ENCODE data around the gene GPER1. TPM values are rescaled to one million over a fixed set of nuclear protein-coding genes. Genes with fewer than 3 reads are reported as not detected.

The GPER1 gene
- total RNA-seq, 1 experiment from 2014 or later, result 1.2 TPM

DNA sequence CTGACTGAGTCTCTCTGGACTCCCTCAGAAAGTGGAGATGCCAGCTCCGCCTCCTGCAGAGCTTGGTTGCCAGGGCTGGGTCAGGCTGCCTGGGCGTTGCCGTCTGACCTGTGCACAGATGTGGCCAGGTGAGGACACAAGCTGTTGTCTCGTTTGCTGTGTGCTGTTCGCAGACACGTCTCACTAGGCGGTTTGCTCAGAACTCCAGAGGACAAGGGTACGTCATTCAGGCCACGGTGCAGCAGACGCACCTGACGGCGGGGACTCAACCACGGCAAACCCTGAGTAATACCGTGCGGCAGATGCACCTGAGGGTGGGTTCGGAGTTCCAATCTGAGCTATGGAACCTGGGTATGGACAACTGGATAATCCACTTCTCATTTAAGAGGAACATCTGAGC lies 11.7 kb downstream of the GPER1 start:
- Histone ChIP-seq H3K79me2 (ENCODE audit: insufficient read depth, low read length) (peaks cover 40% of the 10 kb centered on the region; the same call in 1 of the 2 replicates), H3K27me3 (ENCODE audit: insufficient read depth, low read length) (no peaks in the 10 kb centered on the region), H3K9me2 (ENCODE audit: insufficient read depth) (no peaks in the 10 kb centered on the region), H2AFZ (ENCODE audit: low read depth, low read length, poor library complexity, severe bottlenecking) (no peak overlapping the region), H3K36me3 (ENCODE audit: control insufficient read depth in 1 of 2, insufficient read depth in 2 of 2, low read length in 2 of 2) (0 out of 4 replicates have a peak, but pooled peaks cover 0 to 2% of the 10 kb centered on the region in 2 experiments), H3K4me1 (ENCODE audit: control insufficient read depth in 1 of 2, insufficient read depth in 2 of 2, low read length in 2 of 2) (no peaks in the 10 kb centered on the region), H3K27ac (ENCODE audit: low read depth, low read length) (no peak overlapping the region), H3K4me3 (replicated peaks in 1 of 2; ENCODE audit: low read depth in 1 of 2, low read length in 2 of 2) (no peak overlapping the region), H3K9ac (ENCODE audit: low read length) (no peak overlapping the region), H3K9me3 (ENCODE audit: control insufficient read depth in 1 of 2, insufficient read depth in 1 of 2, low read depth in 1 of 2, low read length in 2 of 2) (no peaks in the 10 kb centered on the region), H3K4me2 (ENCODE audit: low read length) (no peak overlapping the region), H4K20me1 (ENCODE audit: insufficient read depth) (no peaks in the 10 kb centered on the region)
- TF ChIP-seq, protein P1, sequence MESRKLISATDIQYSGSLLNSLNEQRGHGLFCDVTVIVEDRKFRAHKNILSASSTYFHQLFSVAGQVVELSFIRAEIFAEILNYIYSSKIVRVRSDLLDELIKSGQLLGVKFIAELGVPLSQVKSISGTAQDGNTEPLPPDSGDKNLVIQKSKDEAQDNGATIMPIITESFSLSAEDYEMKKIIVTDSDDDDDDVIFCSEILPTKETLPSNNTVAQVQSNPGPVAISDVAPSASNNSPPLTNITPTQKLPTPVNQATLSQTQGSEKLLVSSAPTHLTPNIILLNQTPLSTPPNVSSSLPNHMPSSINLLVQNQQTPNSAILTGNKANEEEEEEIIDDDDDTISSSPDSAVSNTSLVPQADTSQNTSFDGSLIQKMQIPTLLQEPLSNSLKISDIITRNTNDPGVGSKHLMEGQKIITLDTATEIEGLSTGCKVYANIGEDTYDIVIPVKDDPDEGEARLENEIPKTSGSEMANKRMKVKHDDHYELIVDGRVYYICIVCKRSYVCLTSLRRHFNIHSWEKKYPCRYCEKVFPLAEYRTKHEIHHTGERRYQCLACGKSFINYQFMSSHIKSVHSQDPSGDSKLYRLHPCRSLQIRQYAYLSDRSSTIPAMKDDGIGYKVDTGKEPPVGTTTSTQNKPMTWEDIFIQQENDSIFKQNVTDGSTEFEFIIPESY (IDR thresholded peaks at IDR 0.05; ENCODE audit: extremely low read depth, insufficient replicate concordance, low read length), result no peak
- TF ChIP-seq POLR2AphosphoS5 (IDR thresholded peaks at IDR 0.05; ENCODE audit: low read depth, low read length) (no peak), SP1 (IDR thresholded peaks at IDR 0.05; ENCODE audit: low read depth) (no peak), REST (IDR thresholded peaks at IDR 0.05; ENCODE audit: low read depth) (no peak), YY1 (IDR thresholded peaks at IDR 0.05; ENCODE audit: extremely low read depth, insufficient replicate concordance, low read depth, low read length) (no peak), ATF3 (IDR thresholded peaks at IDR 0.05) (no peak), EGR1 (IDR thresholded peaks at IDR 0.05; ENCODE audit: low read depth) (no peak), EZH2 (IDR thresholded peaks at IDR 0.05) (no peak), FOSL1 (IDR thresholded peaks at IDR 0.05; ENCODE audit: low read depth) (no peak), SIN3A (IDR thresholded peaks at IDR 0.05; ENCODE audit: low read depth) (no peak), CBX3 (IDR thresholded peaks at IDR 0.05; ENCODE audit: low read depth) (no peak), SRF (IDR thresholded peaks at IDR 0.05; ENCODE audit: low read depth) (no peak), TCF7L2 (IDR thresholded peaks at IDR 0.05; ENCODE audit: borderline replicate concordance, extremely low read depth, insufficient read depth, insufficient read length) (no peak), JUND (IDR thresholded peaks at IDR 0.05) (no peak), ZFX (IDR thresholded peaks at IDR 0.05) (no peak), CEBPB (IDR thresholded peaks at IDR 0.05; ENCODE audit: low read depth) (no peak), ZNF274 (IDR thresholded peaks at IDR 0.05; ENCODE audit: low read depth, low read length) (no peak)
- TF ChIP-seq, protein P2, sequence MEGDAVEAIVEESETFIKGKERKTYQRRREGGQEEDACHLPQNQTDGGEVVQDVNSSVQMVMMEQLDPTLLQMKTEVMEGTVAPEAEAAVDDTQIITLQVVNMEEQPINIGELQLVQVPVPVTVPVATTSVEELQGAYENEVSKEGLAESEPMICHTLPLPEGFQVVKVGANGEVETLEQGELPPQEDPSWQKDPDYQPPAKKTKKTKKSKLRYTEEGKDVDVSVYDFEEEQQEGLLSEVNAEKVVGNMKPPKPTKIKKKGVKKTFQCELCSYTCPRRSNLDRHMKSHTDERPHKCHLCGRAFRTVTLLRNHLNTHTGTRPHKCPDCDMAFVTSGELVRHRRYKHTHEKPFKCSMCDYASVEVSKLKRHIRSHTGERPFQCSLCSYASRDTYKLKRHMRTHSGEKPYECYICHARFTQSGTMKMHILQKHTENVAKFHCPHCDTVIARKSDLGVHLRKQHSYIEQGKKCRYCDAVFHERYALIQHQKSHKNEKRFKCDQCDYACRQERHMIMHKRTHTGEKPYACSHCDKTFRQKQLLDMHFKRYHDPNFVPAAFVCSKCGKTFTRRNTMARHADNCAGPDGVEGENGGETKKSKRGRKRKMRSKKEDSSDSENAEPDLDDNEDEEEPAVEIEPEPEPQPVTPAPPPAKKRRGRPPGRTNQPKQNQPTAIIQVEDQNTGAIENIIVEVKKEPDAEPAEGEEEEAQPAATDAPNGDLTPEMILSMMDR (IDR thresholded peaks at IDR 0.05 in 2 of 3, conservative IDR thresholded peaks at IDR 0.05 in 1 of 3; ENCODE audit: borderline replicate concordance in 1 of 3, insufficient read depth in 1 of 3, low read depth in 2 of 3, low read length in 2 of 3), result no peak
- intact Hi-C loops (cut with micrococcal nuclease), result no loop called here
- no TSS peak for BruUV-seq (replicated peaks)
- RAD21 ChIA-PET (ENCODE audit: low non-redundant PET in 1 of 2, low total read pairs in 2 of 2, uncharacterized antibody in 2 of 2, unreplicated experiment in 2 of 2), result no interaction called here
- POLR2A ChIA-PET, result no interaction called here
- DNase-seq (ENCODE audit: low read depth, low spot score) (no peak), ATAC-seq (no peak)
- CTCF ChIA-PET, result no interaction called here
